ES-I3 (cell line): Measurements from ENCODE around the gene IGFBP5.

Experiments used
- H3K36me3 ChIP-seq: 2 replicates; pipeline ENCODE4 v1.6.1; 2013; ENCODE audit warnings: mild to moderate bottlenecking, low read length, control low read depth, moderate library complexity; ENCODE audit not compliant: insufficient read depth
- H3K4me1 ChIP-seq: 2 replicates; pipeline ENCODE4 v1.6.1; 2013; ENCODE audit warnings: mild to moderate bottlenecking, control low read depth, low read length; ENCODE audit not compliant: insufficient read depth
- H3K9ac ChIP-seq: 2 replicates; pipeline ENCODE4 v1.6.1; 2013; ENCODE audit warnings: low read depth, mild to moderate bottlenecking, low read length, moderate library complexity
- H3K9me3 ChIP-seq: 2 replicates; pipeline ENCODE4 v1.6.1; 2013; ENCODE audit warnings: mild to moderate bottlenecking, low read length, moderate library complexity; ENCODE audit not compliant: control insufficient read depth, insufficient read depth

The IGFBP5 gene

GRCh38 chr2:216672466-216672865, 22.9 kb downstream of the IGFBP5 start:
- Histone ChIP-seq H3K9me3 (no peaks in the 10 kb centered on the region), H3K36me3 (no peaks in the 10 kb centered on the region)

GRCh38 chr2:216671791-216672343, 23.5 kb downstream of the IGFBP5 start:
- Histone ChIP-seq H3K4me1 (no peaks in the 10 kb centered on the region), H3K36me3 (no peaks in the 10 kb centered on the region), H3K9ac (no peak overlapping the region), H3K9me3 (no peaks in the 10 kb centered on the region)

More at GRCh38 chr2:216672466-216672865, 22.9 kb downstream of the IGFBP5 start:
- Histone ChIP-seq H3K9ac (no peak overlapping the region), H3K4me1 (no peaks in the 10 kb centered on the region)

- Histone ChIP-seq H3K9ac (no peak overlapping the region), H3K4me1 (peaks cover 4% of the 10 kb centered on the region; the same call in 1 of the 2 replicates), H3K9me3 (no peaks in the 10 kb centered on the region), H3K36me3 (no peaks in the 10 kb centered on the region)
Measured at GRCh38 chr2:216671081-216671411, 24.3 kb downstream of the IGFBP5 start.

- Histone ChIP-seq H3K9me3 (no peaks in the 10 kb centered on the region), H3K9ac (no peak overlapping the region), H3K4me1 (peaks cover 6% of the 10 kb centered on the region; the same call in 1 of the 2 replicates), H3K36me3 (no peaks in the 10 kb centered on the region)
Measured at GRCh38 chr2:216670266-216671080, 24.9 kb downstream of the IGFBP5 start.

GRCh38 chr2:216666461-216667233, 28.7 kb downstream of the IGFBP5 start:
- no peaks in the 10 kb centered on the region for H3K9me3 ChIP-seq
- no peak overlapping the region for H3K9ac ChIP-seq
- H3K4me1 ChIP-seq, result peaks cover 6% of the 10 kb centered on the region; the same call in 1 of the 2 replicates
- no peaks in the 10 kb centered on the region for H3K36me3 ChIP-seq

- H3K36me3 ChIP-seq, result no peaks in the 10 kb centered on the region
- peaks cover 6% of the 10 kb centered on the region; the same call in 1 of the 2 replicates for H3K4me1 ChIP-seq
- H3K9me3 ChIP-seq, result no peaks in the 10 kb centered on the region
- no peak overlapping the region for H3K9ac ChIP-seq
Measured at GRCh38 chr2:216665717-216666116, 29.6 kb downstream of the IGFBP5 start.

- no peaks in the 10 kb centered on the region; the same call in 1 of the 2 replicates for H3K36me3 ChIP-seq
- peaks cover 6% of the 10 kb centered on the region; the same call in 1 of the 2 replicates for H3K4me1 ChIP-seq
- no peaks in the 10 kb centered on the region for H3K9me3 ChIP-seq
- no peak overlapping the region for H3K9ac ChIP-seq
Measured at GRCh38 chr2:216665242-216665641, 30.1 kb downstream of the IGFBP5 start.

GRCh38 chr2:216664593-216665034, 30.7 kb downstream of the IGFBP5 start:
- H3K9ac ChIP-seq, result no peak overlapping the region
- H3K9me3 ChIP-seq, result no peaks in the 10 kb centered on the region
- H3K4me1 ChIP-seq, result peaks cover 6% of the 10 kb centered on the region; the same call in 1 of the 2 replicates
- no peaks in the 10 kb centered on the region; the same call in 1 of the 2 replicates for H3K36me3 ChIP-seq

GRCh38 chr2:216663846-216664245, 31.5 kb downstream of the IGFBP5 start:
- no peaks in the 10 kb centered on the region for H3K9me3 ChIP-seq
- no peak overlapping the region for H3K9ac ChIP-seq
- H3K36me3 ChIP-seq, result peaks cover 4% of the 10 kb centered on the region; the same call in 1 of the 2 replicates
- H3K4me1 ChIP-seq, result peaks cover 6% of the 10 kb centered on the region; the same call in 1 of the 2 replicates

- H3K36me3 ChIP-seq, result peaks cover 5% of the 10 kb centered on the region; the same call in 1 of the 2 replicates
- no peaks in the 10 kb centered on the region for H3K9me3 ChIP-seq
- H3K9ac ChIP-seq, result no peak overlapping the region
- peaks cover 6% of the 10 kb centered on the region; the same call in 1 of the 2 replicates for H3K4me1 ChIP-seq
Measured at GRCh38 chr2:216663106-216663505, 32.2 kb downstream of the IGFBP5 start.

- Histone ChIP-seq H3K4me1 (peaks cover 6% of the 10 kb centered on the region; the same call in 1 of the 2 replicates), H3K9ac (no peak overlapping the region), H3K9me3 (no peaks in the 10 kb centered on the region), H3K36me3 (peaks cover 5% of the 10 kb centered on the region; the same call in 1 of the 2 replicates)
Measured at GRCh38 chr2:216661639-216662375, 33.5 kb downstream of the IGFBP5 start.

- H3K36me3 ChIP-seq, result peaks cover 5% of the 10 kb centered on the region; the same call in 1 of the 2 replicates
- H3K9ac ChIP-seq, result no peak overlapping the region
- H3K9me3 ChIP-seq, result no peaks in the 10 kb centered on the region
- H3K4me1 ChIP-seq, result peaks cover 2% of the 10 kb centered on the region; the same call in 1 of the 2 replicates
Measured at GRCh38 chr2:216661051-216661450, 34.3 kb downstream of the IGFBP5 start.

- no peak overlapping the region for H3K9ac ChIP-seq
- peaks cover 5% of the 10 kb centered on the region; the same call in 1 of the 2 replicates for H3K36me3 ChIP-seq
- no peaks in the 10 kb centered on the region; the same call in 1 of the 2 replicates for H3K4me1 ChIP-seq
- H3K9me3 ChIP-seq, result no peaks in the 10 kb centered on the region
Measured at GRCh38 chr2:216660496-216660895, 34.9 kb downstream of the IGFBP5 start.
